HAP-1 (cell line): ENCODE measurements around the gene FAM170B.

Experiments
- DNase-seq, 2 experiments: peaks; one replicate each; pipeline ENCODE4 v3.0.0-alpha.2; 2016 to 2020; ENCODE audit warnings: low spot score in 2 of 2
- H3K27me3 ChIP-seq: fragments of 250-450 bp; sonication (Bioruptor Pico); 2 replicates; pipeline ENCODE4 v1.5.1; 2020; ENCODE audit warnings: low read depth, mild to moderate bottlenecking, moderate library complexity
- H3K36me3 ChIP-seq: fragments of 250-450 bp; sonication (Bioruptor Pico); replicated peaks from 2 replicates; pipeline ENCODE4 v1.5.1; 2020; ENCODE audit warnings: mild to moderate bottlenecking
- H3K4me1 ChIP-seq: fragments of 250-450 bp; sonication (Bioruptor Pico); 2 replicates; pipeline ENCODE4 v1.5.1; 2020; ENCODE audit warnings: mild to moderate bottlenecking
- H3K4me3 ChIP-seq: fragments of 250-450 bp; sonication (Bioruptor Pico); 2 replicates; pipeline ENCODE4 v1.5.1; 2020; ENCODE audit warnings: mild to moderate bottlenecking, moderate library complexity
- H3K9me3 ChIP-seq: fragments of 250-450 bp; sonication (Bioruptor Pico); 2 replicates; pipeline ENCODE4 v1.5.1; 2020; ENCODE audit warnings: mild to moderate bottlenecking, moderate library complexity
- in situ Hi-C: fragments of 300-500 bp; cut with MboI; formaldehyde crosslinking; loops from 3 replicates; pipeline ENCODE4 v1.14.3; 2020; ENCODE audit warnings: low sequenced_read_pairs, inconsistent platforms, mixed read lengths

Gene FAM170B

GRCh38 chr10:49115015-49115795 is 18.6 kb downstream of the FAM170B start, which contains the start of gene VSTM4:
Gene VSTM4, minus strand, starts transcription at chr10:49115522. Its CDS starts 37 bp downstream, at chr10:49115485.
- Histone ChIP-seq H3K4me1 (no peaks in the 10 kb centered on the region), H3K4me3 (peak within 1 kb of the TSS; percentile 21), H3K36me3 (no peaks in the 10 kb centered on the region), H3K9me3 (no peaks in the 10 kb centered on the region), H3K27me3 (no peaks in the 10 kb centered on the region)
- DNase-seq, result peak in 1 of 2 experiments; percentile 26
- in situ Hi-C loops, result no loop called here

DNA sequence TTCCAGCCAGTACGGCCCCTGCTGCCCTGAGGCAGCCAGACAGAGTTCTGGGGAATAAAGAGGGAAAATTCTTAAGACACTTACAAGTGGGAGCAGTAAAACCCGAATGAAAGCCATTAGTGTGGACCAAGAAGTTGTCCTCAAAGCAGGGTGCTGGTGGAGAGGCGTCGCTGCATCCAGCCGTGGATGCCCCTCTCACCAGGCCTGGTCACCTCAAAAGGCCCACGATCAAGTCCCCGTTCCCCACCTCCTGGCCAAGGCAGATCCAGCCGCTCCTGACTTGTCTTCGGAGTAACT is 19.2 kb downstream of the FAM170B start:
- in situ Hi-C loops, result no loop called here
- H3K4me3 ChIP-seq, result peak overlapping the region; percentile 21

GRCh38 chr10:49113741-49114141 is 20.1 kb downstream of the FAM170B start:
- no peaks in the 10 kb centered on the region for H3K4me1 ChIP-seq
- H3K27me3 ChIP-seq, result no peaks in the 10 kb centered on the region
- no peak overlapping the region for H3K4me3 ChIP-seq
- H3K9me3 ChIP-seq, result no peaks in the 10 kb centered on the region
- in situ Hi-C loops, result no loop called here
- no peaks in the 10 kb centered on the region for H3K36me3 ChIP-seq
- DNase-seq, result no peak

More for the DNA sequence above, 19.2 kb downstream of the FAM170B start:
- H3K27me3 ChIP-seq, result no peaks in the 10 kb centered on the region
- H3K36me3 ChIP-seq, result no peaks in the 10 kb centered on the region
- DNase-seq, result no peak
- H3K9me3 ChIP-seq, result no peaks in the 10 kb centered on the region
- H3K4me1 ChIP-seq, result no peaks in the 10 kb centered on the region

- in situ Hi-C loops, result no loop called here
- Histone ChIP-seq H3K4me3 (no peak overlapping the region), H3K4me1 (no peaks in the 10 kb centered on the region), H3K9me3 (no peaks in the 10 kb centered on the region), H3K36me3 (no peaks in the 10 kb centered on the region), H3K27me3 (no peaks in the 10 kb centered on the region)
- no peak for DNase-seq
These were observed 21.0 kb downstream of the FAM170B start for GRCh38 chr10:49112851-49113250.

GRCh38 chr10:49112098-49112497 is 21.7 kb downstream of the FAM170B start:
- no peaks in the 10 kb centered on the region for H3K36me3 ChIP-seq
- H3K27me3 ChIP-seq, result no peaks in the 10 kb centered on the region
- in situ Hi-C loops, result no loop called here

DNA sequence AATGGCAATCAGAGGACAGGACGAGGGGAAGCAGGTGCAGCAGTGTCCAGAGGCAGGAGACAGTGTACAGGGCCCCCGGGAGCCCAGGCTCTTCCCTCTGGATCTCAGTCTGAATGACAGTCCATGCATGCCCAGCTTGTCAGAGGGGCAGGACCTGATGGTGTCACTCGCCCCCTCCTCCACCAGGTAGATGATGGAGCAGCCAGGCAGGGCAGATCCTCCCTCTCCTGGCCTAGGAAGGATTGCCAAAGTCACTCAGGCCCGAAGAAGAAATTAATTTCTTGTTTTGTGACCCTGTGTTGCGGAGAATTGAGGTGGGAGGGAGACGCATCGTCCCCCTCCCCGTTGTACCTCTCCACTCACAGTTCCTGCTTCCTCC is 22.5 kb downstream of the FAM170B start:
- Histone ChIP-seq H3K4me1 (no peaks in the 10 kb centered on the region), H3K36me3 (no peaks in the 10 kb centered on the region), H3K4me3 (no peak overlapping the region), H3K27me3 (no peaks in the 10 kb centered on the region), H3K9me3 (no peaks in the 10 kb centered on the region)
- in situ Hi-C loops, result no loop called here
- DNase-seq, result no peak

More at GRCh38 chr10:49112098-49112497, 21.7 kb downstream of the FAM170B start:
- Histone ChIP-seq H3K4me1 (no peaks in the 10 kb centered on the region), H3K4me3 (no peak overlapping the region), H3K9me3 (no peaks in the 10 kb centered on the region)
- DNase-seq, result no peak

DNA sequence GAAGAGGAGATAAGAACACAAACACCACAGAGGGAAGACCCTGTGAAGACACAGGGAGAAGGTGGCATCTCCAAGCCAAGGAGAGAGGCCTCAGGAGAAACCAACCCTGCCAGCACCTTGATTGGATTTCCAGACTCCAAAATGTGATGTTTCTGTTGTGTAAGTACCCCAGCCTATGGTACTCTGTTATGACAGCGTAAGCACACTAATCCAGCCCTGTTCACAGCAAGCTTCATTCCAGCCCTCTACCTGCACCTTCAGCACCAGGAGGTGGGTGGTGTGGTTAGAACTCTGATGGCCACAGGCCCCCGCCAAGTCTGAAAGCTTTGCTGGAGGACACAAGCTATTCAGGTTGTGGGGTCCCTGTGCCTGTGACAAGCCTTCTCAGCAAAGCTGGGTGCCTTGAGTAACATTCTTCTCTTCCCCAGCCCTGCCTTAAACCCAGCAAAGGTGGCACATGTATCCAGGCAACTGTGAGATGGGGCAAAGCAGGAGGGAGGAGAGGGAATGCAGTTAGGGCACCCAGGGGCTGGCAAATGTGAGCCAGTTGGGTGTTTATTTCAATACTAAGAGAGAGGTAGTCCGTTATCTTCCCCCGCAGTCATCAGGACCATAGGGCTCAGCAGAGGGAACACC is 23.0 kb downstream of the FAM170B start:
- Histone ChIP-seq H3K4me3 (no peak overlapping the region), H3K4me1 (no peaks in the 10 kb centered on the region), H3K9me3 (no peaks in the 10 kb centered on the region), H3K36me3 (no peaks in the 10 kb centered on the region), H3K27me3 (no peaks in the 10 kb centered on the region)
- DNase-seq, result no peak
- in situ Hi-C loops, result no loop called here

GRCh38 chr10:49109669-49110340 is 24.0 kb downstream of the FAM170B start:
- Histone ChIP-seq H3K36me3 (no peaks in the 10 kb centered on the region), H3K4me1 (no peaks in the 10 kb centered on the region), H3K9me3 (no peaks in the 10 kb centered on the region), H3K4me3 (no peak overlapping the region), H3K27me3 (no peaks in the 10 kb centered on the region)
- DNase-seq, result no peak
- in situ Hi-C loops, result no loop called here

- no peaks in the 10 kb centered on the region for H3K9me3 ChIP-seq
- in situ Hi-C loops, result no loop called here
- DNase-seq, result no peak
- no peaks in the 10 kb centered on the region for H3K36me3 ChIP-seq
- no peaks in the 10 kb centered on the region for H3K4me1 ChIP-seq
- no peak overlapping the region for H3K4me3 ChIP-seq
- no peaks in the 10 kb centered on the region for H3K27me3 ChIP-seq
These were observed 25.2 kb downstream of the FAM170B start for GRCh38 chr10:49108656-49109055.

DNA sequence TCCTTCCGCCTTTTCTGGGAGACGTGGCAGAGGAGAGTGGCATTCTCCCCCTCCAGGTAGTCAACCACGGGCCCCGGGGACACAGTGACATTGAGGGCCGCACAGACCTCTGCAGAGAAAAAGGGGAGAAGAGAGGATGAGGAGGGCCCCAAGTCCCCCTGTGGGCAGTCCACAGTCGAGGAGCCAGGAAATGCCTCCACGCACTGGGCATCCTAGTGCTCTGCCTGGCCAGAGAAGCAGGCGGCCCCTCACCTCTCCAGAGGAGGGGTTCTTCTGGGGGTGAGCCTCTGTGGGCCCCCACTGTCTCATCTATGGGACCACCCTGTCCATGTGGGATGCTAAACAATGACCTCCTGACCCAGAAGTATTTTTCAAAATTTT is 25.9 kb downstream of the FAM170B start:
- Histone ChIP-seq H3K4me1 (no peaks in the 10 kb centered on the region), H3K4me3 (no peak overlapping the region), H3K27me3 (no peaks in the 10 kb centered on the region), H3K9me3 (no peaks in the 10 kb centered on the region), H3K36me3 (no peaks in the 10 kb centered on the region)
- in situ Hi-C loops, result no loop called here
- no peak for DNase-seq

DNA sequence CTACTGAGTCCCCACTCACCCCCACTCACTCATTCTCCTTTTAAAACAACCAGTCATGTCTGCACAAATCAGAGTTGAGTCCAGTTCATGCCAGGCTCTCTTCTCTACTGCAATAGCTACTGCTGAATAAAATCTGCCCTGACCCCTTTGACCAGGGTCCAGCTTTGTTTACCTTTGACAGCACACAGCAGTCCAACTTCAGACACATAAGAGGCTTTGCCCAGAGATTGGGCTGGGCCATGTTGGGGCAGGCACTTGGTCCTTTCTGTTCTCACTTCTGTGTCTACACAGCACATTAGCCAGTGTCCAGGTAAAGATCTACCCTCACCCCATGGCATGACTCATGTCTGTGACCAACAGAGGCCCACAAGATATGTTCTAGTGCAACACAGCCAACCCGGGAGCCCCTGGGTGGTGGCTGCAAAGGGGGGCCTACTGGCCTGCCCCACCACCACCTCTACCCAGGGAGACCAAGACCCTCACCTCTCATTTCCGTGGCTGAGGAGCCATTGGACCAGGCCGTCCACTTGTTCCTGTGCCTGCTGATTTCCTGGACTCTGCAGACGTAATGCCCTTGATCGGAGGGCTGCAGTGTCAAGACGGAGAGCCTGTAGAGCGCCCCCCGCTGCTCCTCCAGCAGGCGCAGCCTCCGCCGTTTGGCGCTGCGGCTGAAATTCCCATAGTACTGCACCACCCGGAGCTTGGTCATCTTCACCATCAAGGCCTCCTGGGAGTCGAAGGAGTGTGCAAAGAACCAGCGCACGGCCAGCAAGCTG is 26.5 kb downstream of the FAM170B start:
- Histone ChIP-seq H3K4me1 (no peaks in the 10 kb centered on the region), H3K36me3 (no peaks in the 10 kb centered on the region), H3K9me3 (no peaks in the 10 kb centered on the region), H3K4me3 (no peak overlapping the region), H3K27me3 (no peaks in the 10 kb centered on the region)
- in situ Hi-C loops, result no loop called here
- no peak for DNase-seq

DNA sequence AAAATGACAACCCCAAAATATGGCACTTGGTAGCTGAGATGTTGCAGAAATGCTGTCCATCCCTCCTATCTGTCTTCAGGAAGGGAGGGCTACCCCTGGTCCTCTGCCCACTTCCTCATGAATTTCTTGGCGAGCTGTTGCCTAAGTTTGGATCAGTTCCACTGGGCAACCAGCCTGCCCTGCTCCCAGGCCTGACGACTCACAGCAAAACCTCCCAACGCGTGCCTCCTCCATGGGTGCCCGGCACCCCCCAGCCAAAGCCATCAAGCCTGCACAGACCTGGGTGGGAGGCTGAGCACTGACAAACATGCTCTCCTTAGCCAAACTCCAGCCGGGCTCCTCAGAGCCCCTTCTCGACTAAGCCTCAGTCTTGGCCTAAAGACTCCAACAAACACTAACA is 27.4 kb downstream of the FAM170B start:
- Histone ChIP-seq H3K4me3 (no peak overlapping the region), H3K36me3 (no peaks in the 10 kb centered on the region), H3K27me3 (no peaks in the 10 kb centered on the region), H3K4me1 (no peaks in the 10 kb centered on the region), H3K9me3 (no peaks in the 10 kb centered on the region)
- in situ Hi-C loops, result no loop called here
- DNase-seq, result no peak

DNA sequence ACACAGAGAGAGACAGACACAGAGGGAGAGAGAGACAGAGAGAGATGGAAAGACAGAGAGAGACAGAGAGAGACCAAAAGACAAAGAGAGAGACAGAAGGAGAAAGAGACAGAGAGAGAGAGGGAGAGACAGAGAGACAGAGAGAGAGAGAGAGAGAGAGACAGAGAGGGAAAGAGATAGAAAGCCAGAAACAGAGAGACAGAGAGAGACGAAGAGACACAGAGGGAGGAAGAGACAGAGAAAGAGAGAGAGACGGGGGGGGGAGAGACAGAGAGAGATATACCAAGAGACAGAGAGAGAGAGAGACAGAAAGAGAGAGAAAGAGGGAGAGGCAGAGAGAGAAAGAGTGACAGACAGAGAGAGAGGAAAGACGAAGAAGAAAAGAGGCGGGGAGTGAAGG is 28.7 kb downstream of the FAM170B start:
- Histone ChIP-seq H3K4me1 (no peaks in the 10 kb centered on the region), H3K4me3 (no peak overlapping the region), H3K36me3 (no peaks in the 10 kb centered on the region), H3K9me3 (no peaks in the 10 kb centered on the region), H3K27me3 (no peaks in the 10 kb centered on the region)
- DNase-seq, result no peak
- in situ Hi-C loops, result no loop called here

GRCh38 chr10:49104323-49104722 is 29.5 kb downstream of the FAM170B start:
- Histone ChIP-seq H3K4me1 (no peaks in the 10 kb centered on the region), H3K9me3 (no peaks in the 10 kb centered on the region), H3K4me3 (no peak overlapping the region), H3K36me3 (no peaks in the 10 kb centered on the region), H3K27me3 (no peaks in the 10 kb centered on the region)
- in situ Hi-C loops, result no loop called here
- DNase-seq, result no peak
